Activated CD4-positive, alpha-beta T cell treated with anti-CD3 and anti-CD28 coated beads, Interleukin-2, amount 50 U/mL, for 48 hours (primary cell): ENCODE results near the gene MAGI1.

ENCODE experiments used
- DNase-seq, 2 experiments: peaks; one replicate each; pipeline ENCODE4 v3.0.0-alpha.2; 2020

Gene MAGI1

GRCh38 chr3:65971293-65972252 is 67.1 kb downstream of the MAGI1 start:
- DNase-seq, result no peak

- DNase-seq, result no peak
Observed at GRCh38 chr3:65968996-65969395, 69.7 kb downstream of the MAGI1 start.

GRCh38 chr3:65967451-65967850 is 71.3 kb downstream of the MAGI1 start:
- no peak for DNase-seq

DNA sequence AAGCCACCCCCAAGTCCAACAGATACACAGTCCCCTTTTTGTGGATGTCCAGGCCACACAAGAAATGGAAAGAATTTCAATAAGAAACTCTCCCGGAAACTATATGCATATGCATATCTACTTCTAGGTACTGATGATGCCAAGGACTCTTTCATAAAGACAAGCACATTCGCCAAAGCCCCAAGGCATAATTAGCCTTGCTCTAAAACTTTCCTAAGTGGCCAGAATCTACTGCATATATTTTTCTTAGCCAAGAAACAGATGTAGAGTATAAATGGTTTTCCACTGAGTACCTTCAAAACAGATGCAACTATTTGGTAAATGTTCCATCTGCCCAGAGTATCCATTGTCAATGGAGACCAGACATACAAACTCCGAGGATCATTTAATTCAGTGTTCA is 73.9 kb downstream of the MAGI1 start:
- no peak for DNase-seq

DNA sequence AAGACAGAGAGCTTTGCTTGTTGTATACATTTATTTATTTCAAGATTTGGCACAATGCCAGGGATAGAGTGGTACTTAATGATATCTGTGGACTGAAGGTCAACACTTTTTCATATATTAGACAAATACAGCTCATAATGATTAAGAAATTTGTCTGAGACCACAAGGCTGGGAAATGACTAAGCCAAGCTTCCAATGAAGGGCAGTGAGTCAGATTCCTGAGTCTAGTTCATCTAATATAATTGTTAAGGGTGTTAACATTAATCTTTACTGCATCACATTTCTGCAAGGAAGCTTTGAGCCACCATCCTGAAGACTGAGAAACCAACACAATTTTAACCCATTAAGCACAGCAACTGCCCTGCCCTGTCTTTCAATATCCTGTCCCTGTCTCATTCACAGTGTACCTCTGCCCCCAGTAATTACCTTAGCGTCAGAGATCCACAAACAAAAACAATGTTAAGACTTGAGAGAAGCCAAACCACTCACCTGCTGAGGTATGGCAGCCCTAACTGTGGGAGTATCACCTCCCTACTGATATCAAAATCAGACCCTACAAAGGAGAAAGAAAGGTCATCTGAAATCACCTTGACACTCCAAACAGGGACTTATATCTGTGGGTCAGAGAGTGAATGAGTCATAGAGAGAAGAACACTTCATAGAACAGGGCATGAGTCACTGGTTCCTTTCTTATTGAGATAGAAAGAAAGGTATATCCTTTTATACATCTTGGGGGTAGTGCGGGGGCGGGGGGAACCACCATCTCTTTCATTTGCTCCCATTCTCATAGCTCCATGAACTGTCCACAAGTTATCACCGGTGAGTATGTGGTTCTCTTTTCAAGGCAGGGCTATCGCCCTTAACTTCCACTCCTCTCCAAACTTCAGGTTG is 74.7 kb downstream of the MAGI1 start:
- peak; percentile 58 to 64 for DNase-seq

- no peak for DNase-seq
Observed at GRCh38 chr3:65961733-65962132, 77.0 kb downstream of the MAGI1 start.

DNA sequence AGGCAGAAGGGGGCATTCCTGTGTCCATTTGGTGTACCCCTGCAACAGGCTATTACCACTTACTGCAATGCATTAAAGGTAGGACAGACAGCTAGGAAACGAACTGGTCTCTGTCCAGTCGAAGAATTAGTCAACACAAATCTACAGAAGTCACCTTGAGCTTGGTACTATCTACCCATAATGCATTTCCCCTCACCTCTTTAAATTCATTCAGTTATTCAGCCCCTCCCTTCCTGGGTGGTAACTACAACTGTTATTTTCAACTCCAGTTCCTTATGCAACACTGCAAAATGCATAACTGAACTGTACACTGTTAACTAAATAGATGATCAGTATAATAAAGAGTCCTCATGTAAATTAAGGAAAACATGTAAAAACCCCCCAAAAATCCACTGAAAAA is 77.6 kb downstream of the MAGI1 start:
- DNase-seq, result no peak

- no peak for DNase-seq
Observed at GRCh38 chr3:65960087-65960486, 78.6 kb downstream of the MAGI1 start.

GRCh38 chr3:65958216-65958615 is 80.5 kb downstream of the MAGI1 start:
- no peak for DNase-seq

DNA sequence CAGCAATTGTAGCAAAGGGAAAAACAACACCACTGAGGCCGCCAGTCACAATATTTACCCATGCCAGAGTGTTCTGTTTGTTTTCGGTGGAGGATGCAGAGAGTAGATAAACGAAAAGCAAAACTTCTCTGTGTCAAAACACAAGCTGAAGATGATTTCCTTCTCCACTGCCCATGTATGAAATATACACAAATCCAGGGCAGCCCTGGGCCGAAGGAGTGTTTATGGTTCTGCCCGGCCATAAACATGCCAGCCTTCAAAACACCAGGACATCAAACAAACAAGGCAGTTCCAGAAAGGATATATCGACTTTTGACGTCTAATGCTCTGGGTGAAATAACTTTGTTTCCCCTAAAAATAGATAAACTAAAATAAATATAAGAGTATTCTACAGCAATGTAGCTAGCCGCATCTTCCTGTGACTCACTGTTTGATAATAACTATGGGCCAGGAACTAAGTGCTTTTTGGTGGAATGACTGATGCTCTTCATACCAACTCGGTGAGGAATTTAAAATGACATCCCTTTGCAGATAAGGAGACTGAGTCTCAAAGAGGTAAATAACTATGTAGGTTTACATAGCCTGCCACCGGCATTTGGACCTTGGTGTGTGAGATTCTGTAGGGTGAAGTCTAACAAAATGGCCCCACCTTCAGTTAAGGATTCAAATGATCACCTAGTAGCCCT is 82.8 kb downstream of the MAGI1 start:
- DNase-seq, result no peak

DNA sequence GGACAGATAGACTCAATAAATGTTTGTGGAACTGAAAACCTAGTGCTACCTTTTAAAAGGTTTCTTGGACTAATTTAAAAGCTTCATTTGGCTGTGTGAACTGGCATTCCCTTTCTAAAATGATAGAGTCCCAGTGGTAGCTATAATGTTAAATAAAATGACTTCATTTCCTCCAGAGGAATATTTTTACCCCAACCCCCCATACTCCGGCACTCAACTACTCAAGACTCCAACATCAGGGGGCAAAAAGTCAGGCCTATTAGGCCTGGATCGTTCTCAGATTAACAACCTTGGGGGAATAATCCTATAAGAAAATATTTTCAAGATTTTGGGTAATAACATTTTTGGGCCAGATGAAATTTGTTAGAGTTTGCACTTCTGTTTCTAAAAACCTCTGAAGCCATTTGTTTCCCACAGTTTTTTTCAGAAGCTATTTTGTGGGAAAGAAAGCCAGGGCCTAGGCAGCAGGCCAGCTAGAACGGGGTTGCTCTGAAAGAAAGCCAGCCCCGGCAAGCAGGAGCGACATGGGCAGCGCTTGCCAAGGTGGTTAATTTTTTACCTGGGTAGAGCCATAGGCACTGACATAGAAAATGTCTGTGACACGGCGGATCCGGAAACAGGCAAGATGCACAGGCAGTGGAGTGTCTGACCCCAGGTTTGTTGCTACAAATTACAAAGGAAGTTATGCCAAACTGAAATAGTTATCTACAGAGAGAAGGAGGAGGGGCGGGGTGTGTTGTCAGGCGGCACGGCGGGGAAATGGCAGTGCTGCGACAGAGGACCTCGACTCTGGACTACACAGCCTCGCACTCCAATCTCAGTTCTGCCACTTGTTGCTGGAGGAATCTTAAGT is 84.6 kb downstream of the MAGI1 start:
- DNase-seq, result no peak

DNA sequence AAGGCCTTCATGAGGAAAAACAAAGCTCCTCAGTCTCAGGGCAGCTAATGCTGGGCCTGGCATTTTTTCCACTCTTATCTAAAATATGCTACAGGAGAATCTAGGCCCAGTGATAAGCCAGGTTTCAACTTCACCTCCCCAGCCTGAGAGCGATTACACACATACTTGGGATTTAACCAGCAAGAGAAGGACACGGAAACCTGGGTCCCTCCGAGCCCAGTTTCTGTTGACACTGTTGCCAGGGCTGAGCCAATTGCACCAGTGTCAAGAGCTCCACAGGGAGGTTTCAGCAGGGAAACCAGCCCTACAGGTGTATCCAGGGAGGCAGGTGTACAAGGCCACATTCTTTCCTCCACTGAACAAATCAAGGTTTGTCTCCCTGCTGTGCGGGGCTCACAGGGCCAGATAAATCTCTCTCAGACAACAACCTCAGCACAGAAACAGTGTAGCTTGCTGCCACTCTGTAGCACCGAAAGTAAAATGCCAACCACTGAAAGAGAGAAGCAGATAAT is 85.4 kb downstream of the MAGI1 start:
- no peak for DNase-seq

DNA sequence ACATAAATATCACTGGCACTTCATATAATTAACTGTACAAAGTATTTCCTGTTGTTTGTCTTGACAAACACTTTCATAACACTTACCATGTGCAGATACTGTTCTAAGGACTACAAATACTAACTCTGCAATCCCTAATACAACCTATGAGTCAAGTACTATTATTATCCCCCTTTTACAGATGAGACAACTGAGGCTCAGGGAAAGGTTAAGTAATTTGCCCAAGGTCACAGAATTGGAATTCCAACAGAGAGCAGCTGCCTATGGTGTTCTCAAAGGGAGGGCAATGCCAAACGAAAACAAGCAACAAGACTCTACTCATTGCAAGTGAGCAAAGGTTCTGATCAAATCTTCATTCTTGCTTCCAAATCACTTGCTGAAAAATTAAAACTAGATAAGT is 85.9 kb downstream of the MAGI1 start:
- DNase-seq, result no peak

DNA sequence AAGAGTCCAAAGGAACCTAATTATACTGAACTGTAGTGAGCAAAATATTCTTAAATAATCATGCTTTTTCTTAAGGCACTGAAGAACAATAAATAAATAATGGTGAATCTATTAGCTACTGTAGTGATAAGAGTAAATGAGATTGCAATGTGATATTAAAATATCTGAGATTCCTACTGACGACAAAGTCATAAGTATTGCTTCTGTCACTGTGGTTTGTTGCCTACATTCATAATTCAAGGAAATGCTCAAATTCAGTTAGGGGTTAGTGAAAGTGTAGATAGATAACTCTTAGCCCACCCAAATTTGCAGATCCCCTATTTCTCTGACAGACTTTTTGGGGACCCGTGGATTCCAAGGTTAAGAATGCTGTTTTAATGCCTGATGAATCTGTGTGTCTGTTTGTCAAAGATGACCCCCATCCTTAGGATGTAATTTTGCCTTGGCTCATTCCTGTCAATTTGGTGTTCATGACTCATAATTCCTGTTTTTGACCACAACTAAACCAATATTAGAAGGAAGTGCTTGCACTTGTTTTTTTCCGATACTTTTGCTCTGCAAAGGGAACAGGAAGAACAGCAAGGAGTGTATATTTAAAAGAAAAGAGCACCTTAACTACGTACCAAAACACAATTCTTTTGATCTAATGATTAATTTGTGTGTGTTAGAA is 86.7 kb downstream of the MAGI1 start:
- no peak for DNase-seq

GRCh38 chr3:65950340-65951326 is 88.1 kb downstream of the MAGI1 start:
- no peak for DNase-seq

- DNase-seq, result no peak
Observed at GRCh38 chr3:65948841-65949573, 89.7 kb downstream of the MAGI1 start.

DNA sequence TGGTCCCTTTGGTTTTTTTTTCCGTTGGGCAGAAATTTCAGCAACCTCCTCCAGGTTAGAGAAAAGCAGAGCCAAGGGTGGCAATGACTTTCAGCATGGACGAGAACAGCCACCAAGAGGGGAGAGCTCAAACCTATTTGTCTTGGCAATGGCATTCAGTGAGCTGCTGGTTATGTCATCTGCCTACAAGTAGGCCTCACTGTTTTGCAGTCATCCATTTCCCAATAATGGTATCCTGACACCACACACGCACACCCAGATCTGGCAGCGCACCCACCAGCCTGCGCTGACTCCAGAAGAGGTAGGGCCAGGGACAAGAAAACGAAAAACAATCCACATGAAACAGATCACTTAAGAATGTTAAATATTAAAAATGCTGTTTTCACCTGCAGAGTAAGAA is 92.3 kb downstream of the MAGI1 start:
- DNase-seq, result no peak

DNA sequence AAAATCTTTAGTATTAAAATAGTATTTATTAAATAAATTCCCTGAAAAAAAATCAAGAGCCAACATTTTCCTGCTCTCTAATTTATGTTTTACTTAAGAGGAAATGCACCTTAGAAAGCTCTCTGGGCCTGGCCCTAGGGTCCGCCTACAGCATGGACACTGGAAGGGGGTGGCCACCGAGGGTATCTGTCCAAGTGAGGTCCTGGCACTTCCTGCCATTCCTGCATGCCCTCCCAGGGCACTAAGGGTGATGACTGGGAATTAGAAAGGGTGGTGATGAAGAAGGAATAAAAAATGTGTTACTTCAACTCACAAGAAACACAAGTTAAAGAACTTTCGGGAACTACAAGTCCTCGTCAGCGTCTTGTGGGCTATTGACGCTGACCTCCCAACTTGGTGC is 92.8 kb downstream of the MAGI1 start:
- DNase-seq, result no peak

- DNase-seq, result no peak
Observed at GRCh38 chr3:65945480-65945879, 93.2 kb downstream of the MAGI1 start.
